ENCODE data around the gene BANF1. TPM values are rescaled to one million over a fixed set of nuclear protein-coding genes. Genes with fewer than 3 reads are reported as not detected.

BANF1 gene
- total RNA-seq, 6 experiments from 2014 or later, result 30.2 to 96.9 (median 72.0) TPM

DNA sequence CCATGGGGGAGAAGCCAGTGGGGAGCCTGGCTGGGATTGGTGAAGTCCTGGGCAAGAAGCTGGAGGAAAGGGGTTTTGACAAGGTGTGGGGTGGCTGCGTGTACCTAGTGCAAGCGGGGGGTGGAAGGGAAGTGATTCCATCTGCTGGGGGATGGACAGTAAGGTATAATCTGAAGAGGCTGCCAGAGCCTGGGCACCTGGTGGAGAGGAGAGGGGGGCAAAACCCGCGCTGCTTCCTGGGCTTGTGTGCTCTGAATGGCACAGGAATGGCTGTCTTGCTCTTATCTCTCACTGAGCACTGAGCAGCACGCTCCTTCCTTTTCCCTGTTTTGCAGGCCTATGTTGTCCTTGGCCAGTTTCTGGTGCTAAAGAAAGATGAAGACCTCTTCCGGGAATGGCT, 988 bp downstream of the BANF1 start:
- peak overlapping the region in 2 of 3 donors; percentile 94 to 96 for H3K27ac ChIP-seq
- no peaks in the 10 kb centered on the region for H3K9me3 ChIP-seq
- TF ChIP-seq POLR2A (IDR thresholded peaks at IDR 0.05), result no peak
- TF ChIP-seq, protein P1, sequence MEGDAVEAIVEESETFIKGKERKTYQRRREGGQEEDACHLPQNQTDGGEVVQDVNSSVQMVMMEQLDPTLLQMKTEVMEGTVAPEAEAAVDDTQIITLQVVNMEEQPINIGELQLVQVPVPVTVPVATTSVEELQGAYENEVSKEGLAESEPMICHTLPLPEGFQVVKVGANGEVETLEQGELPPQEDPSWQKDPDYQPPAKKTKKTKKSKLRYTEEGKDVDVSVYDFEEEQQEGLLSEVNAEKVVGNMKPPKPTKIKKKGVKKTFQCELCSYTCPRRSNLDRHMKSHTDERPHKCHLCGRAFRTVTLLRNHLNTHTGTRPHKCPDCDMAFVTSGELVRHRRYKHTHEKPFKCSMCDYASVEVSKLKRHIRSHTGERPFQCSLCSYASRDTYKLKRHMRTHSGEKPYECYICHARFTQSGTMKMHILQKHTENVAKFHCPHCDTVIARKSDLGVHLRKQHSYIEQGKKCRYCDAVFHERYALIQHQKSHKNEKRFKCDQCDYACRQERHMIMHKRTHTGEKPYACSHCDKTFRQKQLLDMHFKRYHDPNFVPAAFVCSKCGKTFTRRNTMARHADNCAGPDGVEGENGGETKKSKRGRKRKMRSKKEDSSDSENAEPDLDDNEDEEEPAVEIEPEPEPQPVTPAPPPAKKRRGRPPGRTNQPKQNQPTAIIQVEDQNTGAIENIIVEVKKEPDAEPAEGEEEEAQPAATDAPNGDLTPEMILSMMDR (IDR thresholded peaks at IDR 0.05), result no peak
- ATAC-seq (no peak), DNase-seq (no peak)
- H3K36me3 ChIP-seq, result peaks cover 9 to 32% (median 18%) of the 10 kb centered on the region in 4 donors
- H3K27me3 ChIP-seq, result no peaks in the 10 kb centered on the region
- peak overlapping the region; percentile 77 to 88 (median 83) for H3K4me3 ChIP-seq
- 41% methylated on average over 3 of the region's 6 CpGs for WGBS (ENCODE audit: insufficient coverage, low coverage, low lambda C conversion rate, missing lambda C conversion rate)
- peaks cover 0 to 11% (median 3%) of the 10 kb centered on the region in 4 donors for H3K4me1 ChIP-seq
- intact Hi-C loops (cut with DNase I), result no loop called here

DNA sequence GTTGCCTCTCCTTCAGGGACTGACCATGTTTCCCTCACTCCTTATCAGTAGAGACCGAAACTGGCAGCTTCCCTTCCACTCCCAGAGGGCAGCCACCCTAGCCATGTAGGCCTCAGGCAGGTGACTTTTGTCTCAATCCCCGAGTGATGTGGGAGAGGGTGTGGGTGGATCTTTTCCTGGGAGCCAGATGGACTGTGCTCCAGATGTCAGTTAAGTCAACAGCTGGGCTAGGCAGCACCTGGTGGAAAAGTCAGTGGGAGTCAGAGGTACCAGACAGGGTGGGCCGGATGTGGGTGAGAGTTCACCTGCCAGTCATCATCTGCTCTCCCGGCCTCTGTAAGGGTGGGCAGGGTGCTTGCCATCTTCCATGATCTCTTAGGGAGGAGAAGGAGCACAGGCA, 1.9 kb downstream of the BANF1 start:
- Histone ChIP-seq H3K4me3 (no peak overlapping the region), H3K9me3 (no peaks in the 10 kb centered on the region), H3K36me3 (peaks cover 6 to 23% (median 12%) of the 10 kb centered on the region in 4 donors), H3K27ac (no peak overlapping the region), H3K4me1 (peaks cover 0 to 11% (median 3%) of the 10 kb centered on the region in 4 donors), H3K27me3 (no peaks in the 10 kb centered on the region)
- 69% methylated on average over 3 of the region's 4 CpGs for WGBS (ENCODE audit: insufficient coverage, low coverage, low lambda C conversion rate, missing lambda C conversion rate)
- DNase-seq, result no peak
- TF ChIP-seq POLR2A (IDR thresholded peaks at IDR 0.05), result no peak
- TF ChIP-seq, protein P1 (IDR thresholded peaks at IDR 0.05), result no peak
- ATAC-seq, result no peak
- intact Hi-C loops (cut with DNase I), result no loop called here

DNA sequence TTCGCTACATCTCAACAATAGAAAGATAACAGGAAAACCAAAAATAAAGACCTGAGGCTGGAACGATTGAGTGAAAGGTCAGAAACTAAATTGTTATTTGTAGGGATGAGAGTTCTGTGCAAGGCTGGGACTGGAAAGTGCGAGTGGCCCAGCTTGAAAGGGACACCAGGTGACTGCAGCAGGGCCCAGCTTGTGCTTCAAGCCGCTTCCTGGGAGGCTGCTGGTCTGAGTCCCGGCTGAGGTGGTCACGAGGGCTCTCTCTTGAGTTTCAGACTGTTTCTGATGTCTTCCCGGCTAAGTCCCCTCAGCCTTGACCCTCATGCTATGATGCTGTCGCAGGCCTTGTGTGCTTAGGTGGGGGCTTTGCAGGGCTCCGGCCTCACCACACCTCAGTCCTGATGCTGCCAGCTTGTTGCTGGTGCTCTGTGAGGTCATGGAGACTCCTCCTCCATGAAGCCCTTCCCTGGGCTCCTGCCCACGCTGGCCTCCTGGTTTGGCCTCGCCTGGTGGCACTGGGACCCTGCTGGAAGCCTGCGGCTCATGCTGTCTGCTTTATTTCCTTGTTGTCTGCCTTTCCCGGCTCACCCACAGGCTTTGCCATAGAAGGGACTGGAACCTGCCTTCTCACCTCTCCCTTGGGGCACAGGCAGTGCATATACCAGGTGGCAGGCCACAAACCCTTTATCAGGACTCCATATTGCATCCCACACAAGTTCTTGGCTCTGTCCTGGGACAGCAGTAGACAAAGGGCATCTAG, 4.0 kb downstream of the BANF1 start:
- TF ChIP-seq, protein P1 (IDR thresholded peaks at IDR 0.05), result no peak
- TF ChIP-seq POLR2A (IDR thresholded peaks at IDR 0.05), result no peak
- H3K27ac ChIP-seq, result no peak overlapping the region
- H3K27me3 ChIP-seq, result peaks cover 0 to under 1% of the 10 kb centered on the region in 2 donors
- intact Hi-C loops (cut with DNase I), result no loop called here
- WGBS (ENCODE audit: insufficient coverage, low coverage, low lambda C conversion rate, missing lambda C conversion rate), result 91% methylated on average over 3 of the region's 13 CpGs
- DNase-seq (no peak), ATAC-seq (no peak)
- no peak overlapping the region for H3K4me3 ChIP-seq
- H3K36me3 ChIP-seq, result peaks cover 0 to 11% (median 2%) of the 10 kb centered on the region in 4 donors
- H3K4me1 ChIP-seq, result peaks cover 0 to 5% (median 0%) of the 10 kb centered on the region in 4 donors
- H3K9me3 ChIP-seq, result no peaks in the 10 kb centered on the region

DNA sequence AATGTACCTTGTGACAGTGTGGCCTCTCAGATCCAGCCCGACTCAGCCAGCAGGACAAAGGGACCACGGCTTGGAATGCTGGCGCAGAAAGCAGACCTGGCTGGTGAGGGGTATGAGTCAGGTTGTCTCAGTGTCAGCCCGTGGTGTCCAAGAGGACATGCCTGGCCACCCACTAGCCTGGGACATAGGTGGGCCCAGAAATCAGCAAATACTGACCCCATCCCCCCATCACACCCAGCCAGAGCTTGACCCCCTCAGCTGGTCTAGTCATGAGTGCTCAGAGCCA, 4.5 kb downstream of the BANF1 start:
- Histone ChIP-seq H3K36me3 (peaks cover 0 to 11% (median 2%) of the 10 kb centered on the region in 4 donors), H3K9me3 (no peaks in the 10 kb centered on the region), H3K4me1 (peaks cover 0 to 5% (median 0%) of the 10 kb centered on the region in 4 donors), H3K4me3 (no peak overlapping the region), H3K27me3 (peaks cover 0 to 5% of the 10 kb centered on the region in 2 donors), H3K27ac (no peak overlapping the region)
- 90% methylated on average over 3 of the region's 4 CpGs for WGBS (ENCODE audit: insufficient coverage, low coverage, low lambda C conversion rate, missing lambda C conversion rate)
- ATAC-seq (no peak), DNase-seq (no peak)
- no peak for TF ChIP-seq POLR2A (IDR thresholded peaks at IDR 0.05)
- TF ChIP-seq, protein P1 (IDR thresholded peaks at IDR 0.05), result no peak
- intact Hi-C loops (cut with DNase I), result no loop called here

Data from right lobe of liver (tissue), 6 donors.